K562 (cell line): Measurements from ENCODE around the gene GRIN2A. TPM values are rescaled to one million over a fixed set of nuclear protein-coding genes. Genes with fewer than 3 reads are reported as not detected.

Experiments
- ATAC-seq: fragments of 200-7000 bp; cut with Tn5 transposase; 3 replicates; pipeline ENCODE4 v1.9.1; 2020; ENCODE audit warnings: moderate library complexity
- BruUV-seq: library from RNA; stranded (reverse); fragments of 400-500 nt; replicated peaks from 2 replicates; lab custom pipeline; 2021; lab: Mats Ljungman, UMichigan
- CTCF ChIA-PET: fragments of 300-600 bp; formaldehyde crosslinking; extraction: SDS; loops from one replicate; lab custom pipeline; 2021; ENCODE audit warnings: low intra/inter-chr PET ratio; lab: Yijun Ruan, JAX
- POLR2A ChIA-PET: fragments of 300-600, 350-650 bp; sonication (Branson Sonifier 250); formaldehyde crosslinking; extraction: SDS; loops from one replicate; lab custom pipeline; 2021; ENCODE audit warnings: antibody characterized with exemption, inconsistent platforms; lab: Yijun Ruan, JAX
- DNase-seq, 4 experiments: peaks; one replicate each; pipeline versions ENCODE4 v3.0.0 to v3.0.0-alpha.2; 2011 to 2018; ENCODE audit warnings: low spot score in 3 of 4, mixed read lengths in 3 of 4; ENCODE audit errors: extremely low read depth in 1 of 4
- FAIRE-seq: peaks from 2 replicates; lab custom pipeline; 2011; peaks lifted over from hg19 to GRCh38; lab: Jason Lieb, UNC
- H2AFZ ChIP-seq: 2 replicates; pipeline ENCODE4 v1.6.0; 2011; ENCODE audit warnings: low read depth, low read length, control low read depth, inconsistent platforms
- H3K27ac ChIP-seq: fragments of 200-600 bp; 3 replicates; pipeline ENCODE4 v1.8.0; 2011; ENCODE audit warnings: low read depth, mild to moderate bottlenecking, control low read depth, inconsistent platforms, low read length, moderate library complexity, mixed read lengths; ENCODE audit errors: extremely low read depth
- H3K27me3 ChIP-seq, 2 experiments: fragments of 300-600 bp in 1 of 2; 2 replicates in 1 of 2; 3 replicates in 1 of 2; pipeline versions ENCODE4 v1.6.0 to v1.8.0; 2011; ENCODE audit warnings: inconsistent platforms in 2 of 2, low read length in 2 of 2, mild to moderate bottlenecking in 1 of 2, mixed read lengths in 1 of 2, moderate library complexity in 1 of 2; ENCODE audit not compliant: control insufficient read depth in 2 of 2, insufficient read depth in 2 of 2
- H3K36me3 ChIP-seq: fragments of 300-600 bp; 3 replicates; pipeline ENCODE4 v1.8.0; 2011; ENCODE audit warnings: mild to moderate bottlenecking, low read length, inconsistent platforms; ENCODE audit not compliant: control insufficient read depth, insufficient read depth
- H3K4me1 ChIP-seq, 2 experiments: fragments of 200-600 bp in 1 of 2; replicated peaks in 1 of 2; 2 replicates in 1 of 2; 3 replicates in 1 of 2; pipeline versions ENCODE4 v1.5.1 to v1.8.0; 2011; ENCODE audit warnings: inconsistent platforms in 2 of 2, low read length in 2 of 2, mild to moderate bottlenecking in 1 of 2, mixed read lengths in 1 of 2, moderate library complexity in 1 of 2; ENCODE audit not compliant: control insufficient read depth in 2 of 2, insufficient read depth in 2 of 2
- H3K4me2 ChIP-seq: 2 replicates; pipeline ENCODE4 v1.6.1; 2011; ENCODE audit warnings: low read length, control low read depth, inconsistent platforms, mixed read lengths; ENCODE audit not compliant: insufficient read depth
- H3K4me3 ChIP-seq: fragments of 200-600 bp; sonication (generic), shearing (Covaris generic); 2 replicates; pipeline ENCODE4 v1.5.1; 2016; ENCODE audit warnings: control low read depth, inconsistent platforms
- H3K79me2 ChIP-seq: fragments of 200-600 bp; 3 replicates; pipeline ENCODE4 v1.8.0; 2011; ENCODE audit warnings: low read length, inconsistent platforms; ENCODE audit not compliant: control insufficient read depth, insufficient read depth
- H3K9ac ChIP-seq, 2 experiments: 2 replicates each; pipeline versions ENCODE4 v1.6.0 to v1.6.1; 2011; ENCODE audit warnings: low read depth in 2 of 2, low read length in 2 of 2, control low read depth in 1 of 2, inconsistent platforms in 1 of 2, mild to moderate bottlenecking in 1 of 2, mixed read lengths in 1 of 2; ENCODE audit not compliant: insufficient read depth in 1 of 2
- H3K9me1 ChIP-seq: one replicate; pipeline ENCODE4 v1.6.0; 2011; ENCODE audit warnings: inconsistent platforms, mild to moderate bottlenecking, low read length, moderate library complexity; ENCODE audit not compliant: control insufficient read depth, insufficient read depth
- H3K9me3 ChIP-seq: replicated peaks from 2 replicates; pipeline ENCODE4 v1.5.1; 2011; ENCODE audit warnings: low read depth, low read length, inconsistent platforms; ENCODE audit not compliant: control insufficient read depth, insufficient read depth
- H4K20me1 ChIP-seq: replicated peaks from 2 replicates; pipeline ENCODE4 v1.6.1; 2011; ENCODE audit warnings: low read length, inconsistent platforms, mixed read lengths; ENCODE audit not compliant: control insufficient read depth, insufficient read depth
- ATF3 ChIP-seq, 2 experiments: fragments of 450-650 bp in 1 of 2; sonication (generic) in 1 of 2; formaldehyde crosslinking in 1 of 2; IDR thresholded peaks in 1 of 2; conservative IDR thresholded peaks in 1 of 2; 2 replicates each; pipeline versions ENCODE4 v1.6.1 to v1.8.1; 2016 to 2023; ENCODE audit warnings: mild to moderate bottlenecking in 2 of 2, moderate library complexity in 2 of 2, inconsistent platforms in 1 of 2, missing genetic modification reagents in 1 of 2
- HMGXB4 ChIP-seq: sonication (generic); formaldehyde crosslinking; IDR thresholded peaks from 2 replicates; pipeline ENCODE4 v1.8.1; 2023; ENCODE audit warnings: mild to moderate bottlenecking, missing genetic modification reagents
- MAFF ChIP-seq: IDR thresholded peaks from 2 replicates; pipeline ENCODE4 v1.6.1; 2012; ENCODE audit warnings: low read length, improper control_type of control experiment
- NCOA2 ChIP-seq, 2 experiments: fragments of 450-650 bp; IDR thresholded peaks; 2 replicates each; pipeline ENCODE4 v1.6.1; 2018; ENCODE audit warnings: mild to moderate bottlenecking in 2 of 2, moderate library complexity in 1 of 2; ENCODE audit not compliant: partially characterized antibody in 2 of 2
- SIN3B ChIP-seq: fragments of 450-650 bp; IDR thresholded peaks from 2 replicates; pipeline ENCODE4 v1.6.1; 2017; ENCODE audit warnings: low read depth, mild to moderate bottlenecking, moderate library complexity
- WGBS: fragments of 100-300 bp; shearing (Covaris generic); methylation state at CpG from one replicate; pipeline ENCODE4 v1.1.6; 2016; ENCODE audit warnings: low coverage, mixed read lengths; ENCODE audit not compliant: insufficient coverage; ENCODE audit errors: missing lambda C conversion rate; 5-methylcytosine and 5-hydroxymethylcytosine counted together
- in situ Hi-C: fragments of 300-500 bp; cut with MboI; formaldehyde crosslinking; loops from 4 replicates; pipeline ENCODE4 v1.15.0; 2018; ENCODE audit warnings: inconsistent platforms, mixed read lengths
- intact Hi-C: fragments of 100-400 bp; cut with micrococcal nuclease; formaldehyde crosslinking; loops from 2 replicates; pipeline ENCODE4 v1.14.2; 2022
- polyA plus RNA-seq, 8 experiments: library from polyadenylated mRNA; depleted of rRNA in 4 of 8; stranded (reverse) in 5 of 8; unstranded in 3 of 8; fragments of >200 nt; fragmentation: Nextera tagmentation in 2 of 8; fragmentation: Illumina TruSeq in 1 of 8; extraction: Ambion mirVana in 2 of 8; extraction: Trizol in 1 of 8; gene quantifications; 2 replicates each; pipeline versions ENCODE4 v1.2.1 to v1.2.3, GENCODE V29; 2011 to 2014; ENCODE audit warnings: inconsistent platforms in 1 of 8, missing spikeins in 1 of 8
- total RNA-seq, 7 experiments: library from RNA; depleted of rRNA in 6 of 7; stranded (reverse); fragments of >200 nt in 6 of 7; fragmentation: Illumina TruSeq in 2 of 7; extraction: Trizol in 2 of 7; gene quantifications; 2 replicates each; pipeline versions ENCODE4 v1.2.1 to v1.2.3, GENCODE V29; 2011 to 2021; ENCODE audit warnings: low replicate concordance in 1 of 7
- TF ChIP-seq, protein P1 (sequence below): sonication (generic); formaldehyde crosslinking; IDR thresholded peaks from 2 replicates; pipeline ENCODE4 v1.8.1; 2023; ENCODE audit warnings: mild to moderate bottlenecking, missing genetic modification reagents, moderate library complexity

The GRIN2A gene
- total and polyA plus RNA-seq, 9 of the 15 experiments (the other 6 are each of a cell fraction or from before 2014, with no cell fraction given) = not detected

DNA sequence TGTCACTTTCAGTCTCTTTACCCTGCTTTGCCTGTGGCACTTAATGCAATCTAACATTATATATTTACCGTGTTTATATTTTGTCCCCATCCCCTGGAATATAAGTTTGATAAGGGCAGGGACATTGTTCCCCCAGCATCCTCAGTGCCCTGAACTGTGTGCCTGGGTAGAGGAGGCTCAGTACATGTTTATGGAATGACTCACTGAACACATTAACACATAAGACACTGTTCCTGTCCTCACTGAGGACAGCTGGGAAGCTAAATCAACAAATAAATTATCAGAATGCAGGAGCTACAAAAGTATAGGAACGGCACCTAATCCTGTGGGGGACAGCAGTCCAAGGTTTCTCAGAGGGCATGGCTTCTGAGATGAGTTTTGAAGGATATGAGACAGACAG, 27.8 kb downstream of the GRIN2A start (continued):
- no peak for TF ChIP-seq HMGXB4
- no peak for TF ChIP-seq ATF3 (IDR thresholded peaks at IDR 0.05)
- no peak for TF ChIP-seq ATF3 (CRISPR knock-in tag; conservative IDR thresholded peaks at IDR 0.05)
- TF ChIP-seq NCOA2 (IDR thresholded peaks at IDR 0.05; ENCODE audit: partially characterized antibody in 2 of 2) = no peak

GRCh38 chr16:10153985-10154384, 28.2 kb downstream of the GRIN2A start:
- no peak for FAIRE-seq
- Histone ChIP-seq H3K36me3 (no peaks in the 10 kb centered on the region), H3K27me3 (no peaks in the 10 kb centered on the region; a peak in 1 of 5 replicates), H3K4me1 (no peaks in the 10 kb centered on the region), H2AFZ (no peak overlapping the region), H3K4me2 (no peak overlapping the region), H3K27ac (no peak overlapping the region), H3K4me3 (no peak overlapping the region), H3K79me2 (no peaks in the 10 kb centered on the region), H3K9me3 (no peaks in the 10 kb centered on the region), H4K20me1 (no peaks in the 10 kb centered on the region), H3K9ac (no peak overlapping the region), H3K9me1 (no peaks in the 10 kb centered on the region)
- in situ Hi-C loops = loop anchor here (25.0 kb wide), 1 partner anchor 1592 kb away; no protein-coding TSS in a partner anchor
- TF ChIP-seq, protein P1, sequence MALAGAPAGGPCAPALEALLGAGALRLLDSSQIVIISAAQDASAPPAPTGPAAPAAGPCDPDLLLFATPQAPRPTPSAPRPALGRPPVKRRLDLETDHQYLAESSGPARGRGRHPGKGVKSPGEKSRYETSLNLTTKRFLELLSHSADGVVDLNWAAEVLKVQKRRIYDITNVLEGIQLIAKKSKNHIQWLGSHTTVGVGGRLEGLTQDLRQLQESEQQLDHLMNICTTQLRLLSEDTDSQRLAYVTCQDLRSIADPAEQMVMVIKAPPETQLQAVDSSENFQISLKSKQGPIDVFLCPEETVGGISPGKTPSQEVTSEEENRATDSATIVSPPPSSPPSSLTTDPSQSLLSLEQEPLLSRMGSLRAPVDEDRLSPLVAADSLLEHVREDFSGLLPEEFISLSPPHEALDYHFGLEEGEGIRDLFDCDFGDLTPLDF = no peak
- TF ChIP-seq MAFF = no peak
- no peak for TF ChIP-seq SIN3B
- intact Hi-C loops = no loop called here
- no peak for DNase-seq
- no TSS peak for BruUV-seq
- no peak for ATAC-seq
- 0% methylated on average over 8 of the region's 8 CpGs for WGBS
- CTCF ChIA-PET = no interaction called here
- POLR2A ChIA-PET = no interaction called here
